BJ (cell line): Measurements from ENCODE around the gene OR51A2. TPM values are rescaled to one million over a fixed set of nuclear protein-coding genes. Genes with fewer than 3 reads are reported as not detected.

ENCODE experiments used
- CTCF ChIA-PET: fragments of 350-600 bp; formaldehyde crosslinking; extraction: SDS; loops from one replicate; lab custom pipeline; 2021; ENCODE audit warnings: antibody characterized with exemption, inconsistent platforms; lab: Yijun Ruan, JAX
- POLR2A ChIA-PET: fragments of 300-600 bp; sonication (Branson Sonifier 250); formaldehyde crosslinking; extraction: SDS; loops from one replicate; lab custom pipeline; 2021; ENCODE audit warnings: antibody characterized with exemption; lab: Charles Lee
- DNase-seq: peaks from one replicate; pipeline ENCODE4 v3.0.0-alpha.2; 2011; ENCODE audit warnings: low read depth
- H3K27me3 ChIP-seq: 2 replicates; pipeline ENCODE4 v1.6.0; 2011; ENCODE audit warnings: low read length; ENCODE audit not compliant: control insufficient read depth, insufficient read depth
- H3K36me3 ChIP-seq: 2 replicates; pipeline ENCODE4 v1.5.1; 2011; ENCODE audit warnings: low read length; ENCODE audit not compliant: control insufficient read depth, insufficient read depth
- H3K4me3 ChIP-seq: 2 replicates; pipeline ENCODE4 v1.5.1; 2011; ENCODE audit warnings: low read depth, mild to moderate bottlenecking, control low read depth, low read length
- polyA plus RNA-seq: library from polyadenylated mRNA; depleted of rRNA; stranded (reverse); fragments of >200 nt; gene quantifications from 2 replicates; pipeline ENCODE4 v1.2.3, GENCODE V29; 2011
- TF ChIP-seq, protein P1 (sequence below): IDR thresholded peaks from 2 replicates; pipeline ENCODE4 v1.5.1; 2011; ENCODE audit warnings: low read depth, mild to moderate bottlenecking, control low read depth, inconsistent platforms, low read length, moderate library complexity; ENCODE audit not compliant: insufficient read depth

Gene OR51A2
- polyA plus RNA-seq, 1 experiment: not detected

- H3K36me3 ChIP-seq: no peaks in the 10 kb centered on the region
- no peak overlapping the region for H3K4me3 ChIP-seq
- ChIA-PET POLR2A (no interaction called here), CTCF (no interaction called here)
- no peaks in the 10 kb centered on the region for H3K27me3 ChIP-seq
- no peak for DNase-seq
- TF ChIP-seq, protein P1, sequence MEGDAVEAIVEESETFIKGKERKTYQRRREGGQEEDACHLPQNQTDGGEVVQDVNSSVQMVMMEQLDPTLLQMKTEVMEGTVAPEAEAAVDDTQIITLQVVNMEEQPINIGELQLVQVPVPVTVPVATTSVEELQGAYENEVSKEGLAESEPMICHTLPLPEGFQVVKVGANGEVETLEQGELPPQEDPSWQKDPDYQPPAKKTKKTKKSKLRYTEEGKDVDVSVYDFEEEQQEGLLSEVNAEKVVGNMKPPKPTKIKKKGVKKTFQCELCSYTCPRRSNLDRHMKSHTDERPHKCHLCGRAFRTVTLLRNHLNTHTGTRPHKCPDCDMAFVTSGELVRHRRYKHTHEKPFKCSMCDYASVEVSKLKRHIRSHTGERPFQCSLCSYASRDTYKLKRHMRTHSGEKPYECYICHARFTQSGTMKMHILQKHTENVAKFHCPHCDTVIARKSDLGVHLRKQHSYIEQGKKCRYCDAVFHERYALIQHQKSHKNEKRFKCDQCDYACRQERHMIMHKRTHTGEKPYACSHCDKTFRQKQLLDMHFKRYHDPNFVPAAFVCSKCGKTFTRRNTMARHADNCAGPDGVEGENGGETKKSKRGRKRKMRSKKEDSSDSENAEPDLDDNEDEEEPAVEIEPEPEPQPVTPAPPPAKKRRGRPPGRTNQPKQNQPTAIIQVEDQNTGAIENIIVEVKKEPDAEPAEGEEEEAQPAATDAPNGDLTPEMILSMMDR: no peak
Measured at GRCh38 chr11:4957396-4957795, 1.9 kb upstream of the OR51A2 start.

GRCh38 chr11:4947505-4947904, 8.0 kb downstream of the OR51A2 start, which contains the start of gene OR51A4:
TSS of gene OR51A4 (minus strand) at chr11:4947605. CDS start at chr11:4947100, 505 bp downstream.
- POLR2A ChIA-PET: no interaction called here

GRCh38 chr11:4936745-4937144, 18.8 kb downstream of the OR51A2 start:
- POLR2A ChIA-PET: no interaction called here

More at GRCh38 chr11:4947505-4947904, 8.0 kb downstream of the OR51A2 start, which contains the start of gene OR51A4:
- DNase-seq: no peak
- H3K27me3 ChIP-seq: no peaks in the 10 kb centered on the region
- TF ChIP-seq, protein P1: no peak
- CTCF ChIA-PET: no interaction called here
- H3K4me3 ChIP-seq: no peak within 1 kb of the TSS
- no peaks in the 10 kb centered on the region for H3K36me3 ChIP-seq

GRCh38 chr11:4932751-4933150, 22.8 kb downstream of the OR51A2 start:
- H3K4me3 ChIP-seq: no peak overlapping the region
- TF ChIP-seq, protein P1: no peak
- H3K27me3 ChIP-seq: no peaks in the 10 kb centered on the region
- no peak for DNase-seq
- no peaks in the 10 kb centered on the region for H3K36me3 ChIP-seq
- ChIA-PET POLR2A (no interaction called here), CTCF (no interaction called here)

More at GRCh38 chr11:4936745-4937144, 18.8 kb downstream of the OR51A2 start:
- no peaks in the 10 kb centered on the region for H3K36me3 ChIP-seq
- H3K27me3 ChIP-seq: no peaks in the 10 kb centered on the region
- DNase-seq: no peak
- no peak overlapping the region for H3K4me3 ChIP-seq
- TF ChIP-seq, protein P1: no peak
- CTCF ChIA-PET: interaction anchor here (0.6 kb wide), 1 partner anchor 452 kb away, joined by 3 read pairs; no protein-coding TSS in a partner anchor

GRCh38 chr11:4926608-4927007, 28.9 kb downstream of the OR51A2 start:
- DNase-seq: no peak
- TF ChIP-seq, protein P1: no peak
- ChIA-PET POLR2A (no interaction called here), CTCF (no interaction called here)
- no peak overlapping the region for H3K4me3 ChIP-seq
- no peaks in the 10 kb centered on the region for H3K27me3 ChIP-seq
- no peaks in the 10 kb centered on the region for H3K36me3 ChIP-seq
